IPS DF 6.9 (cell line): ENCODE results near the gene SKA3.
"Not testable (repeated sequence)": the region's sequence is repeated elsewhere in the genome, so short reads cannot be mapped to it uniquely, and the experiment has no call there.

Experiments
- DNase-seq: peaks from one replicate; pipeline ENCODE4 v3.0.0-alpha.2; 2013; ENCODE audit warnings: low read depth, low spot score
- H3K27ac ChIP-seq: one replicate; pipeline ENCODE4 v1.5.1; 2013; ENCODE audit warnings: low read length, control low read depth
- H3K27me3 ChIP-seq: 2 replicates; pipeline ENCODE4 v1.6.1; 2013; ENCODE audit warnings: mild to moderate bottlenecking, low read length; ENCODE audit not compliant: control insufficient read depth, insufficient read depth
- H3K36me3 ChIP-seq: 2 replicates; pipeline ENCODE4 v1.6.1; 2013; ENCODE audit warnings: low read length; ENCODE audit not compliant: control insufficient read depth, insufficient read depth
- H3K4me1 ChIP-seq: 2 replicates; pipeline ENCODE4 v1.6.1; 2013; ENCODE audit warnings: low read length; ENCODE audit not compliant: control insufficient read depth, insufficient read depth
- H3K4me3 ChIP-seq: 2 replicates; pipeline ENCODE4 v1.5.1; 2013; ENCODE audit warnings: mild to moderate bottlenecking, low read length
- H3K9me3 ChIP-seq: 2 replicates; pipeline ENCODE4 v1.6.1; 2013; ENCODE audit warnings: low read length, inconsistent platforms; ENCODE audit not compliant: control insufficient read depth, insufficient read depth
- WGBS: extraction: QIAGEN DNeasy Blood & Tissue Kit; methylation state at CpG from one replicate; pipeline ENCODE4 v1.1.7; 2013; ENCODE audit warnings: mixed read lengths, missing lambda C conversion rate; ENCODE audit not compliant: insufficient read length, insufficient coverage; 5-methylcytosine and 5-hydroxymethylcytosine counted together

SKA3 gene

GRCh38 chr13:21171420-21171819 lies 4.9 kb downstream of the SKA3 start:
- Histone ChIP-seq H3K27ac (no peak overlapping the region), H3K27me3 (no peaks in the 10 kb centered on the region), H3K4me1 (no peaks in the 10 kb centered on the region), H3K9me3 (no peaks in the 10 kb centered on the region), H3K4me3 (no peak overlapping the region), H3K36me3 (peaks cover 8% of the 10 kb centered on the region)
- no peak for DNase-seq
- no CpG with 5 or more reads among the region's 9 CpGs for WGBS

GRCh38 chr13:21165606-21166005 lies 10.7 kb downstream of the SKA3 start:
- H3K4me1 ChIP-seq = not testable (repeated sequence)
- WGBS = no CpG with 5 or more reads among the region's 4 CpGs

GRCh38 chr13:21164631-21165030 lies 11.7 kb downstream of the SKA3 start:
- WGBS = 100% methylated on average over 1 of the region's 4 CpGs
- no peaks in the 10 kb centered on the region for H3K4me1 ChIP-seq
- no peaks in the 10 kb centered on the region for H3K27me3 ChIP-seq
- peaks cover 5% of the 10 kb centered on the region; the same call in 1 of the 2 replicates for H3K36me3 ChIP-seq
- no peak overlapping the region for H3K4me3 ChIP-seq
- no peak for DNase-seq
- H3K27ac ChIP-seq = no peak overlapping the region
- no peaks in the 10 kb centered on the region for H3K9me3 ChIP-seq

More at GRCh38 chr13:21165606-21166005, 10.7 kb downstream of the SKA3 start:
- H3K9me3 ChIP-seq, H3K36me3 ChIP-seq, DNase-seq, H3K27me3 ChIP-seq, H3K27ac ChIP-seq, H3K4me3 ChIP-seq: not testable (repeated sequence)

- no peak for DNase-seq
- no peaks in the 10 kb centered on the region for H3K27me3 ChIP-seq
- H3K4me3 ChIP-seq = no peak overlapping the region
- no CpG with 5 or more reads among the region's 8 CpGs for WGBS
- peaks cover 12% of the 10 kb centered on the region; the same call in 1 of the 2 replicates for H3K36me3 ChIP-seq
- no peaks in the 10 kb centered on the region for H3K9me3 ChIP-seq
- no peak overlapping the region for H3K27ac ChIP-seq
- H3K4me1 ChIP-seq = no peaks in the 10 kb centered on the region; the same call in 1 of the 2 replicates
Observed at GRCh38 chr13:21152251-21152899, 24.0 kb downstream of the SKA3 start.

- no peak for DNase-seq
- Histone ChIP-seq H3K4me3 (no peak overlapping the region), H3K4me1 (no peaks in the 10 kb centered on the region; the same call in 1 of the 2 replicates), H3K36me3 (peaks cover 9% of the 10 kb centered on the region; the same call in 1 of the 2 replicates), H3K27ac (no peak overlapping the region), H3K27me3 (no peaks in the 10 kb centered on the region), H3K9me3 (no peaks in the 10 kb centered on the region)
- WGBS = no CpG with 5 or more reads among the region's 1 CpG
Observed at GRCh38 chr13:21150013-21150412, 26.3 kb downstream of the SKA3 start.

GRCh38 chr13:21149568-21149967 lies 26.8 kb downstream of the SKA3 start:
- no peak overlapping the region for H3K27ac ChIP-seq

GRCh38 chr13:21148557-21149258 lies 27.6 kb downstream of the SKA3 start:
- Histone ChIP-seq H3K4me3 (no peak overlapping the region), H3K9me3 (no peaks in the 10 kb centered on the region), H3K27ac (no peak overlapping the region), H3K4me1 (no peaks in the 10 kb centered on the region; the same call in 1 of the 2 replicates), H3K36me3 (peaks cover 4% of the 10 kb centered on the region; the same call in 1 of the 2 replicates), H3K27me3 (no peaks in the 10 kb centered on the region)
- no CpG with 5 or more reads among the region's 5 CpGs for WGBS
- DNase-seq = no peak

More at GRCh38 chr13:21149568-21149967, 26.8 kb downstream of the SKA3 start:
- H3K9me3 ChIP-seq = no peaks in the 10 kb centered on the region
- H3K4me3 ChIP-seq = no peak overlapping the region
- peaks cover 9% of the 10 kb centered on the region; the same call in 1 of the 2 replicates for H3K36me3 ChIP-seq
- no peak for DNase-seq
- no CpG with 5 or more reads among the region's 1 CpG for WGBS
- H3K27me3 ChIP-seq = no peaks in the 10 kb centered on the region
- H3K4me1 ChIP-seq = no peaks in the 10 kb centered on the region; the same call in 1 of the 2 replicates

GRCh38 chr13:21147827-21148226 lies 28.5 kb downstream of the SKA3 start:
- no peaks in the 10 kb centered on the region; the same call in 1 of the 2 replicates for H3K4me1 ChIP-seq
- no peak overlapping the region for H3K27ac ChIP-seq
- H3K9me3 ChIP-seq = no peaks in the 10 kb centered on the region
- H3K36me3 ChIP-seq = peaks cover 6% of the 10 kb centered on the region; the same call in 1 of the 2 replicates
- no peak for DNase-seq
- H3K4me3 ChIP-seq = no peak overlapping the region
- no CpG with 5 or more reads among the region's 4 CpGs for WGBS
- H3K27me3 ChIP-seq = no peaks in the 10 kb centered on the region

- WGBS = no CpG with 5 or more reads among the region's 3 CpGs
- no peak for DNase-seq
- H3K27ac ChIP-seq = no peak overlapping the region
- peaks cover 9% of the 10 kb centered on the region; the same call in 1 of the 2 replicates for H3K36me3 ChIP-seq
- H3K4me1 ChIP-seq = no peaks in the 10 kb centered on the region
- H3K4me3 ChIP-seq = no peak overlapping the region
- no peaks in the 10 kb centered on the region for H3K27me3 ChIP-seq
- no peaks in the 10 kb centered on the region for H3K9me3 ChIP-seq
Observed at GRCh38 chr13:21142766-21143165, 33.6 kb downstream of the SKA3 start.

GRCh38 chr13:21139374-21139773 lies 37.0 kb downstream of the SKA3 start:
- Histone ChIP-seq H3K36me3 (peaks cover 5% of the 10 kb centered on the region; the same call in 1 of the 2 replicates), H3K9me3 (no peaks in the 10 kb centered on the region), H3K27me3 (no peaks in the 10 kb centered on the region), H3K27ac (no peak overlapping the region), H3K4me3 (no peak overlapping the region), H3K4me1 (no peaks in the 10 kb centered on the region)
- WGBS = no CpG with 5 or more reads among the region's 12 CpGs
- no peak for DNase-seq
